CD4-positive, alpha-beta T cell (primary cell): Measurements from ENCODE around the gene CREBZF. TPM values are rescaled to one million over a fixed set of nuclear protein-coding genes. Genes with fewer than 3 reads are reported as not detected.
"Not testable (repeated sequence)": the region's sequence is repeated elsewhere in the genome, so short reads cannot be mapped to it uniquely, and the experiment has no call there.

Source experiments
- ATAC-seq: fragments of 200-7000 bp; cut with Tn5 transposase; one replicate; pipeline ENCODE4 v1.10.0; 2022; ENCODE audit warnings: mild to moderate bottlenecking; ENCODE audit not compliant: poor library complexity
- CTCF ChIA-PET: fragments of 350-600 bp; sonication (Branson Sonifier 250); formaldehyde crosslinking; loops from one replicate; lab custom pipeline; 2021; ENCODE audit warnings: antibody characterized with exemption, inconsistent platforms; lab: Charles Lee
- POLR2A ChIA-PET: fragments of 350-600 bp; sonication (Branson Sonifier 250); formaldehyde crosslinking; loops from one replicate; lab custom pipeline; 2021; ENCODE audit warnings: antibody characterized with exemption, inconsistent platforms; lab: Charles Lee
- DNase-seq, 14 experiments: peaks; one replicate each; pipeline ENCODE4 v3.0.0-alpha.2; 2013 to 2020; ENCODE audit warnings: mixed read lengths in 2 of 14
- H3K27ac ChIP-seq, 2 donors: one replicate each; pipeline versions ENCODE4 v1.5.1 to v1.7.0; 2013; ENCODE audit warnings: low read length in 2 of 2, low read depth in 1 of 2, mild to moderate bottlenecking in 1 of 2
- H3K27me3 ChIP-seq, 2 experiments: 1 replicate in 1 of 2; 2 replicates in 1 of 2; pipeline versions ENCODE4 v1.6.1 to v1.7.0; 2013; ENCODE audit warnings: low read length in 2 of 2, control low read depth in 1 of 2, mild to moderate bottlenecking in 1 of 2, moderate library complexity in 1 of 2; ENCODE audit not compliant: insufficient read depth in 2 of 2, control insufficient read depth in 1 of 2
- H3K36me3 ChIP-seq: one replicate; pipeline ENCODE4 v1.6.1; 2013; ENCODE audit warnings: low read length, control low read depth; ENCODE audit not compliant: insufficient read depth
- H3K4me1 ChIP-seq: one replicate; pipeline ENCODE4 v1.6.1; 2013; ENCODE audit warnings: low read length, control low read depth; ENCODE audit not compliant: insufficient read depth
- H3K4me3 ChIP-seq: one replicate; pipeline ENCODE4 v1.5.1; 2013; ENCODE audit warnings: mild to moderate bottlenecking, low read length, moderate library complexity
- H3K9me3 ChIP-seq, 2 experiments: 1 replicate in 1 of 2; 2 replicates in 1 of 2; pipeline versions ENCODE4 v1.6.1 to v1.7.0; 2013; ENCODE audit warnings: low read length in 2 of 2, mild to moderate bottlenecking in 2 of 2, control low read depth in 1 of 2, moderate library complexity in 1 of 2; ENCODE audit not compliant: control insufficient read depth in 1 of 2, insufficient read depth in 1 of 2
- H3K27ac Mint-ChIP-seq: one replicate; pipeline ENCODE4 v1.8.0; 2020; ENCODE audit warnings: mixed read lengths
- H3K27me3 Mint-ChIP-seq: one replicate; pipeline ENCODE4 v1.8.0; 2021; ENCODE audit warnings: mixed read lengths
- H3K36me3 Mint-ChIP-seq: one replicate; pipeline ENCODE4 v1.8.0; 2021; ENCODE audit warnings: low read depth, mixed read lengths
- H3K4me1 Mint-ChIP-seq: one replicate; pipeline ENCODE4 v1.8.0; 2021; ENCODE audit warnings: low read depth, mixed read lengths
- H3K4me3 Mint-ChIP-seq: one replicate; pipeline ENCODE4 v1.8.0; 2020; ENCODE audit warnings: mild to moderate bottlenecking, mixed read lengths
- H3K9me3 Mint-ChIP-seq: one replicate; pipeline ENCODE4 v1.8.0; 2020; ENCODE audit warnings: mixed read lengths
- CTCF ChIP-seq: fragments of 200-600 bp; IDR thresholded peaks from one replicate; pipeline ENCODE4 v1.8.0; 2022; ENCODE audit warnings: antibody characterized with exemption, mild to moderate bottlenecking
- intact Hi-C, 2 experiments: fragments of 100-400 bp; cut with DNase I in 1 of 2; cut with micrococcal nuclease in 1 of 2; formaldehyde crosslinking; loops; one replicate each; pipeline versions ENCODE4 v1.15.1 to v1.9.0; 2023 to 2025; cut with DNase I, micrococcal nuclease
- total RNA-seq, 174 experiments: library from RNA in 2 of 174; stranded (reverse) in 2 of 174; gene quantifications; one replicate each; pipeline ENCODE4 v1.2.3 and lab custom pipeline; 2021 to 2026

Gene CREBZF
- total RNA-seq, 2 experiments from 2014 or later, result 54.8 to 55.9 TPM

- Histone ChIP-seq H3K9me3 (no peaks in the 10 kb centered on the region), H3K4me1 (peaks cover 12% of the 10 kb centered on the region), H3K27ac (no peak overlapping the region), H3K27me3 (peaks cover 0 to 5% of the 10 kb centered on the region in 2 experiments), H3K36me3 (no peaks in the 10 kb centered on the region), H3K4me3 (no peak overlapping the region)
- ATAC-seq (no peak), DNase-seq (no peak)
- CTCF ChIA-PET, result interaction anchor here (1.2 to 2.3 kb wide), 3 partner anchors 11 to 175 kb away, joined by 3 to 5 read pairs (median 4); partner anchors contain the start of gene CCDC83
- intact Hi-C loops, result no loop called here
- Mint-ChIP-seq H3K4me3 (no peak overlapping the region), H3K9me3 (no peaks in the 10 kb centered on the region), H3K36me3 (no peaks in the 10 kb centered on the region), H3K4me1 (peaks cover 11% of the 10 kb centered on the region), H3K27ac (no peak overlapping the region), H3K27me3 (no peaks in the 10 kb centered on the region)
- POLR2A ChIA-PET, result interaction anchor here (1.1 to 2.6 kb wide), 2 partner anchors 14 to 566 kb away, joined by 3 to 12 read pairs; partner anchors contain the start of gene CREBZF
- TF ChIP-seq CTCF, result no peak
Measured at GRCh38 chr11:85679576-85679975, 14.6 kb upstream of the CREBZF start.

GRCh38 chr11:85673393-85673792, 8.5 kb upstream of the CREBZF start:
- Histone ChIP-seq H3K4me3 (no peak overlapping the region), H3K4me1 (no peaks in the 10 kb centered on the region), H3K9me3 (no peaks in the 10 kb centered on the region), H3K27ac (no peak overlapping the region), H3K27me3 (no peaks in the 10 kb centered on the region), H3K36me3 (no peaks in the 10 kb centered on the region)
- TF ChIP-seq CTCF, result no peak
- ATAC-seq (no peak), DNase-seq (no peak)
- no peaks in the 10 kb centered on the region for H3K27me3 Mint-ChIP-seq
- intact Hi-C loops, result no loop called here
- no peaks in the 10 kb centered on the region for H3K36me3 Mint-ChIP-seq
- POLR2A ChIA-PET, result no interaction called here
- no peak overlapping the region for H3K27ac Mint-ChIP-seq
- H3K4me3 Mint-ChIP-seq, result no peak overlapping the region
- CTCF ChIA-PET, result no interaction called here
- H3K9me3 Mint-ChIP-seq, result no peaks in the 10 kb centered on the region
- H3K4me1 Mint-ChIP-seq, result no peaks in the 10 kb centered on the region

GRCh38 chr11:85672105-85672902, 7.4 kb upstream of the CREBZF start:
- DNase-seq (no peak), ATAC-seq (no peak)
- no peaks in the 10 kb centered on the region for H3K9me3 ChIP-seq
- Mint-ChIP-seq H3K4me3 (no peak overlapping the region), H3K27ac (no peak overlapping the region), H3K27me3 (no peaks in the 10 kb centered on the region), H3K36me3 (no peaks in the 10 kb centered on the region), H3K9me3 (no peaks in the 10 kb centered on the region), H3K4me1 (no peaks in the 10 kb centered on the region)
- ChIA-PET CTCF (no interaction called here), POLR2A (no interaction called here)
- intact Hi-C loops, result no loop called here
- no peak overlapping the region for H3K4me3 ChIP-seq
- TF ChIP-seq CTCF, result no peak
- H3K27ac ChIP-seq, result no peak overlapping the region
- no peaks in the 10 kb centered on the region for H3K4me1 ChIP-seq
- no peaks in the 10 kb centered on the region for H3K36me3 ChIP-seq
- no peaks in the 10 kb centered on the region for H3K27me3 ChIP-seq

- H3K36me3 ChIP-seq, H3K4me3 Mint-ChIP-seq, H3K27ac ChIP-seq, intact Hi-C loops, H3K4me1 ChIP-seq, H3K9me3 ChIP-seq, H3K36me3 Mint-ChIP-seq, H3K27me3 ChIP-seq, H3K27me3 Mint-ChIP-seq, H3K9me3 Mint-ChIP-seq, CTCF ChIA-PET, H3K4me3 ChIP-seq, ATAC-seq, H3K4me1 Mint-ChIP-seq, H3K27ac Mint-ChIP-seq, DNase-seq: not testable (repeated sequence)
- POLR2A ChIA-PET, result interaction anchor here (0.6 kb wide), 1 partner anchor 16 kb away, joined by 4 read pairs; no protein-coding TSS in a partner anchor
Measured at GRCh38 chr11:85670949-85671663, 6.2 kb upstream of the CREBZF start.
